ENCODE results near the gene FKBP1A. TPM values are rescaled to one million over a fixed set of nuclear protein-coding genes. Genes with fewer than 3 reads are reported as not detected.

Gene FKBP1A
- total RNA-seq, 4 donors from 2014 or later: 204 to 275 (median 241) TPM

- TF ChIP-seq, protein P1, sequence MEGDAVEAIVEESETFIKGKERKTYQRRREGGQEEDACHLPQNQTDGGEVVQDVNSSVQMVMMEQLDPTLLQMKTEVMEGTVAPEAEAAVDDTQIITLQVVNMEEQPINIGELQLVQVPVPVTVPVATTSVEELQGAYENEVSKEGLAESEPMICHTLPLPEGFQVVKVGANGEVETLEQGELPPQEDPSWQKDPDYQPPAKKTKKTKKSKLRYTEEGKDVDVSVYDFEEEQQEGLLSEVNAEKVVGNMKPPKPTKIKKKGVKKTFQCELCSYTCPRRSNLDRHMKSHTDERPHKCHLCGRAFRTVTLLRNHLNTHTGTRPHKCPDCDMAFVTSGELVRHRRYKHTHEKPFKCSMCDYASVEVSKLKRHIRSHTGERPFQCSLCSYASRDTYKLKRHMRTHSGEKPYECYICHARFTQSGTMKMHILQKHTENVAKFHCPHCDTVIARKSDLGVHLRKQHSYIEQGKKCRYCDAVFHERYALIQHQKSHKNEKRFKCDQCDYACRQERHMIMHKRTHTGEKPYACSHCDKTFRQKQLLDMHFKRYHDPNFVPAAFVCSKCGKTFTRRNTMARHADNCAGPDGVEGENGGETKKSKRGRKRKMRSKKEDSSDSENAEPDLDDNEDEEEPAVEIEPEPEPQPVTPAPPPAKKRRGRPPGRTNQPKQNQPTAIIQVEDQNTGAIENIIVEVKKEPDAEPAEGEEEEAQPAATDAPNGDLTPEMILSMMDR (IDR thresholded peaks at IDR 0.05): no peak
- DNase-seq (ENCODE audit: low spot score): no peak
- peak; percentile 75 for ATAC-seq (ENCODE audit: low FRiP score)
Observed at GRCh38 chr20:1368448-1369199, 24.2 kb downstream of the FKBP1A start.

- TF ChIP-seq, protein P1 (IDR thresholded peaks at IDR 0.05): no peak
- ATAC-seq (ENCODE audit: low FRiP score) (no peak), DNase-seq (ENCODE audit: low spot score) (no peak)
Observed at GRCh38 chr20:1367479-1367878, 25.4 kb downstream of the FKBP1A start.

DNA sequence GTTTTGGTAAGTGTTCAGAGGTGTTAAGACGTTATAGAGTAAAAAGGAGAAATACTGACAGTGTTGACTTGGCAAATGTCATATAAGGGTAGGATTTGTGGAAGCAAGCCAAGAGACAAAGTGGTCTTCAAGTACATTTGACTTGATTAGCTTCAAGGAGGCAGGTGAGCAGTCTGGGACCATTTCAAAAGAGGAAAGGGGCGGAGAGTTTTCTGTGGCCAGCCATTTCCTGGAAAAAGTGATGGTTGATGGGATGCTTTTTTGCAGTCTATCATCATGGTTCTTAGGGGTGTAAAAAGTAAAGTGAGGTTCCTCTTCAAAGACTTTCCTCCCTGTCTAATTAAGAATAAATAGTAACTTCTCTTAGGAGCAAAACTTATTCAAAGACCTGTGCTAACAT, 28.7 kb downstream of the FKBP1A start:
- ATAC-seq (ENCODE audit: low FRiP score) (no peak), DNase-seq (ENCODE audit: low spot score) (no peak)
- TF ChIP-seq, protein P1 (IDR thresholded peaks at IDR 0.05): no peak

DNA sequence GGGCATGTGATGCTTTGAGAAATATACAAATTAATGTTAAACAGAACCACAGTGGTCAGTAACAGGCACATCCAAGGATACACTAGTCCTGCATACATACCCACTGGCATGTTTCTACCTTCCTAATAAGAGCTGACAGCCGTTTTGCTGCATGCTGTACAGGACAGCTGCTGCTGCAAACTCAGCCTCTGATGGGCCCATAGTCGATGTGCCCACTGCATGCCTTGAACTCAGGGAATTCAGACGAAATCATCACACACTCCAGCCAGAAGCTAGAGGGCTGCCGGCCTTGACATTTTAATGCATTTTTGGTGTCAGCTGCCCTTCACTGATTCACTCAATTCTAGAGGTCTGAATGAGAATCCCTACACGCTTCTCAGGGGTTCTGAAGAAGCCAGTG, 29.3 kb downstream of the FKBP1A start:
- TF ChIP-seq, protein P1 (IDR thresholded peaks at IDR 0.05): no peak
- DNase-seq (ENCODE audit: low spot score) (no peak), ATAC-seq (ENCODE audit: low FRiP score) (no peak)

DNA sequence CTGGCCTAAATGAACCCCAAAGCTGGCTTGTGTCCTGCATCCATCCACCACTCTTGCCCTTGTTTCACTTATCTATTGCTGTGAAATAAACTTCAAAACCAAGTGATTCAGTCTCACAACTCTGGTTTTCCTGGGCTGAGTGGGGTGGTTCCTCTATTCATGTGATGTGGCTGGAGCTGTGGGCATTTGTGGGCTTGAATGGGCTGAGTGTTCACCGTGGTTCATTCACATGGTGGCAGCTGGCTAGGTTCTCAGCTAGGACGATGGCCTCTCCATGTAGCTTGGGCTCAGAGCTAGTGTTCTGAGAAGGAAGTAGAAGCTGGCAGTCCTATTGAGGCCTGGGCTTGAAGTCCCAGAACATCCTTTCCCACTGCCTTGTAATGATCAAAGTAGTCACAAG, 30.4 kb downstream of the FKBP1A start:
- DNase-seq (ENCODE audit: low spot score): no peak
- TF ChIP-seq, protein P1 (IDR thresholded peaks at IDR 0.05): no peak
- ATAC-seq (ENCODE audit: low FRiP score): no peak

DNA sequence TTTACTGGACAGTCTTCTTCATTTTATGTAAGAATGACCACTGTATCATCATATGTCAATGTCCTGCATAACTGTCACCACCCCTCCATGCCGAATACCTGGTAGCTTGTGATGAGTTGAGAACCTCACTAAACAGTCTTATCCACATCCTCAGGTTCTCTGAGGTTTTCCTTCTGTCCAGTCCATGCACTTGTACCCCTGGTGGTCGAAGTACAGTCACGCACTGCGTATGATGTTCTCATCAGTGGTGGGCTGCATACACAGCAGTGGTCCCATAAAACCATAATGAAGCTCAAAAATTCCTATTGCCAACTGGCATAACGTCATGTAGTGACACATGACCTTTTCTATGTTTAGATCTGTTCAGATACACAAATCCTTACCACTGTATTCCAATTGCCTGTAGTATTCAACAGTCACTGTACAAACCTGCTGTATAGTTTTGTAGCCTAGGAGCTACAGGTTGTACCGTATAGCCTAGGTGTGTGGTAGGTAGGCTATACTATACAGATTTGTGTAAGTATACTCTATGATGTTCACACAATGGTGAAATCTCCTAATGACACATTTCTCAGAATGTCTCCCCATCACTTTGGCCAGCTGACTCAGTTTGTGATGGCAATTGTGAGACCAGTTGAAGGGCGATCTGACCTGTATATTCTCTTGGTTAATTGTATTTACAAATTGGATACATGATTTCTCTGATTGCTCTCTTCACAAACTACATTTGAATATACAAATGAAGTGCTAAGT, 32.6 kb downstream of the FKBP1A start:
- ATAC-seq (ENCODE audit: low FRiP score): peak; percentile 37
- no peak for DNase-seq (ENCODE audit: low spot score)
- TF ChIP-seq, protein P1 (IDR thresholded peaks at IDR 0.05): no peak

All from omental fat pad (tissue), 4 donors.